ENCODE data around the gene TMEM72. TPM values are rescaled to one million over a fixed set of nuclear protein-coding genes. Genes with fewer than 3 reads are reported as not detected.
A peak's percentile ranks its signal among the peaks of the same experiment; 100 is the strongest.

Gene TMEM72
- total RNA-seq, 4 donors from 2014 or later = not detected

DNA sequence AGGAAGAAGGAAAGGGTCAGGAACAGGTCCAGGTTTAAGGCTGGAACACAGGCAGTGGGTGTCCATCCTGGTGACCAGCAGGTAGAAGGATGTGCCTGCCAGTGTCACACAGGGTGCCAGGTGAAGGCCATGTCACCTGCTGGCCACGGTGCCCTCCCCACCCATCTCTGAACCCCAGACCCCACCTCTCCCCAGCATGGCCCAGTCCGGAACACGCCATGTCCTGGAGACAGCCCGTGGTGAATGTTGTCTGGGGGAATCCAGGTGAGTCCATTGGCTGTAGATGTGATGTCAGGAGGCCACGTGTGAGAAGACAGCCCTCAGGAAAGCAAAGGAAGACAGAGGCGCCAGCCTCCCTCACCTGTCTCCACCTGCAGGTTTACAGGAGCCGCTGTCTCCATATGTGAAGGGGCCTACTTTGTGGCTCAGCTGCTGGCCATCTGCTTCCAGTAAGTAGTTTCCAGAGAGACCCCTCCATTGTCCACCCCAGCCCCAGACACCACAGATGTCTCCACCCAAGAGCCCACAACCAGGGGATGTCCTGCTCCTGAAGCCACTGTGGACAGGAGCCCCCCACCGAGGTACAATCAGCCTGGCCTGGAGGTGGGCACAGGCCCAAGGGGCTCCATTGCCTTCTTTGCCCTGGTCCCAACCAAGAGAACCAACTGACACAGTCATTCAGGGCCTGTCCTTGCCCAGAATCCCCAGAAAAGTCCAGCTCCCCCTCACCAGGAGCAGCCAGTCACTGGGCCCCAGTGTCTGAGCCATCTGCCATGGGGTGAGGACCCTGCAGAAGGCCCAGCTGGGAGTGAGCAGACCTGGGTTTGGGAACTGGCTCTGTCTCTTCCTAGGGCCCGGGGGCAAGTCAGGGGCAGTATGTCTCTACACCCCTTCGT is 20.7 kb downstream of the TMEM72 start:
- no peak for DNase-seq
- intact Hi-C loops (cut with DNase I) = no loop called here
- H3K9me3 ChIP-seq = no peaks in the 10 kb centered on the region
- no peaks in the 10 kb centered on the region for H3K36me3 ChIP-seq
- no peak overlapping the region for H3K4me3 ChIP-seq (replicated peaks in 1 of 3)
- 94 to 100% methylated on average over 6 to 8 of the region's 10 CpGs for WGBS, 2 donors
- H3K27ac ChIP-seq = no peak overlapping the region
- TF ChIP-seq, protein P1, sequence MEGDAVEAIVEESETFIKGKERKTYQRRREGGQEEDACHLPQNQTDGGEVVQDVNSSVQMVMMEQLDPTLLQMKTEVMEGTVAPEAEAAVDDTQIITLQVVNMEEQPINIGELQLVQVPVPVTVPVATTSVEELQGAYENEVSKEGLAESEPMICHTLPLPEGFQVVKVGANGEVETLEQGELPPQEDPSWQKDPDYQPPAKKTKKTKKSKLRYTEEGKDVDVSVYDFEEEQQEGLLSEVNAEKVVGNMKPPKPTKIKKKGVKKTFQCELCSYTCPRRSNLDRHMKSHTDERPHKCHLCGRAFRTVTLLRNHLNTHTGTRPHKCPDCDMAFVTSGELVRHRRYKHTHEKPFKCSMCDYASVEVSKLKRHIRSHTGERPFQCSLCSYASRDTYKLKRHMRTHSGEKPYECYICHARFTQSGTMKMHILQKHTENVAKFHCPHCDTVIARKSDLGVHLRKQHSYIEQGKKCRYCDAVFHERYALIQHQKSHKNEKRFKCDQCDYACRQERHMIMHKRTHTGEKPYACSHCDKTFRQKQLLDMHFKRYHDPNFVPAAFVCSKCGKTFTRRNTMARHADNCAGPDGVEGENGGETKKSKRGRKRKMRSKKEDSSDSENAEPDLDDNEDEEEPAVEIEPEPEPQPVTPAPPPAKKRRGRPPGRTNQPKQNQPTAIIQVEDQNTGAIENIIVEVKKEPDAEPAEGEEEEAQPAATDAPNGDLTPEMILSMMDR (IDR thresholded peaks at IDR 0.05) = no peak
- TF ChIP-seq POLR2A (IDR thresholded peaks at IDR 0.05) = no peak
- peaks cover 9 to 42% of the 10 kb centered on the region in 2 donors for H3K4me1 ChIP-seq
- no peaks in the 10 kb centered on the region for H3K27me3 ChIP-seq

DNA sequence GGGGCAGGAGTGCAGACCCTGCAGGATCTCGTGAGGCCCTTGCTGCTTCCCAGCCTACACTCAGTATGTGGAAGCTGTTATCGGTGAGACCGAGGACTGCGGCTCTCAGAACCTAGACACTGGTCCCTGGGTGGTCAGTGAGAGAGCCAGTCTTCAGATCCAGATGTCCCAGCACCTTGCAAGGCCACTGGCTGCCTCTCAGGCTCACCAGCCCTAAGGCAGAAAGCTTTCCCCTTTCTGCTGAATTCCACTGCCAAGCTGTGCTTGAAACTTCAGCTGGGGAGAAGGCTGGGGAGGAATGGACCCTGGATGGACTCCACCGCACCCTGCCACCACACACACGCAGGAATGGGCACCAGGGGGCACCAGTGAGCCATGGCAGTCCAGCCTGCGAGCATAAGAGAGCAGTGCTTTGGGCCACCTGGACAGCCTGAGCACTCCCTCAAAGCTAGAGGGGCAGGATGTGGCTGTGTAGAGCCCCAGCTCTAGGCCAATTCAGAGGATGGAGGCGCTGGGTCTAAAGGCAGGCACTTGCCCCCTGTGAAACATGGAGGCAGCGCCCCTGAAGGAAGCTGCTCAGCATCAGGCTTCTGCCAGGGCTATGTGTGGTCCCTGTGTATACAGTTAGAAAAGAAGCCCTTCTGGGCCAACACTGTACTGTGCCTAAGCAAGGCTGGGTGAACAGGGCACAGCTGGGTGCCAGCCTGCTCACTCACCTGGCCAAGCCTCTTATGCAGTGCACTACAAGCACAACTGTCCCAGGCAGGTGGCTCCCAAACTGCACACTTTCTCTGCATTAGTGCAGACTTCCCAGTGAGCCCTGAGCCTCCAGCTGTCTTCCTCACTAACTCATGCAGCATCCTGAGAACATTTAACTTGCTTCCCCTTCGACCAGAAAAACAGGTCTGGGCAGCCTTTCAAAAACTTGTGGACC is 21.6 kb downstream of the TMEM72 start:
- intact Hi-C loops (cut with DNase I) = no loop called here

DNA sequence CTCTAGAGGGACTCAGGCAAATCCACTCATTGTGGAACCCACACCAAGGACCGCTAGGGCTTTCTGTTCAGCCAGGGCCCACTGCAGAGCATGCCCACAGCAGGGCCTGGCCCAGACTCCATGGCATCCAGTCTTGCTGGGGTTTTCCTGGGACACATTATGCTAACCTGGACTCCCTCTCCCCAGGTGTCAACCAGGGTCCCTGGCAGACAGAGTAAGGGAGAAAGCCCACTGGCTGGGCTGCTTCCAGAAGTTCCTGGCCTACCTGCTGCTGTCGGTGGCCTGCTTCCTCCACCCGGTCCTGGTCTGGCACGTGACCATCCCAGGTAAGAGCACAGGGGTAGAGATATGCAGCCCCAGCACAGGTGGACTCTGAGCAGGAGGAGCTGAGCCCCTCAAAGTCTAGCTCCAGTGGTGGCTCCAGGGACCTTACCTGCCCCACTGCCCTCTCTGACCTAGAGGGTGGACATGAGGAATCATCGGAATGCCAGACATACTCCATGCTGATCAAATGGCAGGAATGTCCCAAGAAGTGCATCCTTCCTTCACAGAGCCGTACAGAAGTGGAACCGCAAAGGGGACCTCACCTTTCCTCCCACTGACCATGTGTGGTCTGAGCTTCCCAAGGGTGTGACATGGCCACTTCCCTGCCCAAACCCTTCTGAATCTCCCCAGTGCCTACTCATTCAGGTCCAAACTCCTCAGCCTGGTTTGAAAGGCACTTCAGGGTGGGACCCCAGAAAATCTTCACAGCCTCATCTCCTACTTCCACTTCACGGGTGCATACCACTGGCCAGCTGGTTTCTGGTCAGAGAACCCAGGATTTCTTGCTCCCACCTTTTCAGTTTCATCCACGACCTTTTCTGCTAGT is 22.5 kb downstream of the TMEM72 start:
- intact Hi-C loops (cut with DNase I) = loop anchor here (2.0 kb wide), 1 partner anchor 41 kb away; no protein-coding TSS in a partner anchor
- 83 to 90% methylated on average over 8 of the region's 9 CpGs for WGBS, 2 donors
- H3K36me3 ChIP-seq = no peaks in the 10 kb centered on the region
- peak overlapping the region in 2 of 3 donors; percentile 9 to 44 for H3K27ac ChIP-seq
- no peaks in the 10 kb centered on the region for H3K27me3 ChIP-seq
- H3K4me1 ChIP-seq = peaks cover 6 to 31% of the 10 kb centered on the region in 2 donors
- DNase-seq = no peak
- TF ChIP-seq, protein P1 (IDR thresholded peaks at IDR 0.05) = no peak
- no peak for TF ChIP-seq POLR2A (IDR thresholded peaks at IDR 0.05)
- H3K9me3 ChIP-seq = no peaks in the 10 kb centered on the region
- H3K4me3 ChIP-seq (replicated peaks in 1 of 3) = no peak overlapping the region

More for the DNA sequence above, 21.6 kb downstream of the TMEM72 start:
- 39 to 46% methylated on average over 6 to 7 of the region's 10 CpGs for WGBS, 2 donors
- TF ChIP-seq, protein P1 (IDR thresholded peaks at IDR 0.05) = peak; percentile 88 to 99 (median 97)
- TF ChIP-seq POLR2A (IDR thresholded peaks at IDR 0.05) = no peak
- H3K4me3 ChIP-seq (replicated peaks in 1 of 3) = no peak overlapping the region
- H3K27ac ChIP-seq = peak overlapping the region in 2 of 3 donors; percentile 9 to 44
- no peaks in the 10 kb centered on the region for H3K9me3 ChIP-seq
- H3K27me3 ChIP-seq = no peaks in the 10 kb centered on the region
- DNase-seq = peak; percentile 93 to 95
- peaks cover 6 to 32% of the 10 kb centered on the region in 2 donors for H3K4me1 ChIP-seq
- no peaks in the 10 kb centered on the region for H3K36me3 ChIP-seq

DNA sequence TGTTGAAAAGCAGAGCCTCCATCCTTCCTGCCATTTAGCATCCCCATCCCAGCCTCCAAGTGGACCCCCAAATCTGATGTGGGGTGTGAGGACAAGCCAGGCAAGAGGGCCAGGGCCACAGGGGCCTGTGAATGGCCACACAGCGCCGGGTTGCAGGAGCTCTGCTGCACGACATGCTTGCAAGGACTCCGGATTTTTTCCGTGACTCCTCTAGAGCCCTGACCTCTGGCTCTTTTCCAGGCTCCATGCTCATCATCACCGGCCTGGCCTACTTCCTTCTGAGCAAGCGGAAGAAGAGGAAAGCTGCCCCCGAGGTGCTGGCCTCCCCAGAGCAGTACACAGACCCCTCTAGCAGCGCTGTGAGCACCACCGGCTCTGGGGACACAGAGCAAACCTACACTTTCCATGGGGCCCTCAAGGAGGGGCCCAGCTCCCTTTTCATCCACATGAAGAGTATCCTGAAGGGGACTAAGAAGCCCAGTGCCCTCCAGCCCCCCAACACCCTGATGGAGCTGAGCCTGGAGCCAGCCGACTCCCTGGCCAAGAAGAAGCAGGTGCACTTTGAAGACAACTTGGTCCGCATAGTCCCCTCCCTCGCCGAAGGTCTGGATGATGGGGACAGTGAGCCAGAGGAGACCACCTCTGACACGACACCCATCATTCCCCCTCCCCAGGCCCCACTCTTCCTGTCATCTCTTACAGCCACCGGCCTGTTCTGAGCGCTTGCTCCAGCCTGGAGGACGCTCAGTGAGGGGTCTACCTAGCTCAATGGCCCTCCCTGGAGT is 23.5 kb downstream of the TMEM72 start:
- TF ChIP-seq, protein P1 (IDR thresholded peaks at IDR 0.05) = no peak
- TF ChIP-seq POLR2A (IDR thresholded peaks at IDR 0.05) = no peak
- H3K36me3 ChIP-seq = no peaks in the 10 kb centered on the region
- no peak overlapping the region for H3K4me3 ChIP-seq (replicated peaks in 1 of 3)
- WGBS, 2 donors = 78 to 87% methylated on average over 18 of the region's 18 CpGs
- no peak overlapping the region for H3K27ac ChIP-seq
- intact Hi-C loops (cut with DNase I) = loop anchor here (2.0 kb wide), 1 partner anchor 40 kb away; no protein-coding TSS in a partner anchor
- H3K4me1 ChIP-seq = peaks cover 6 to 29% of the 10 kb centered on the region in 2 donors
- DNase-seq = no peak
- no peaks in the 10 kb centered on the region for H3K9me3 ChIP-seq
- no peaks in the 10 kb centered on the region for H3K27me3 ChIP-seq

Measured in thyroid gland (tissue), 4 donors.